Non-pigmented ciliary epithelial cell (primary cell): ENCODE measurements around the gene ARL6IP5.

ENCODE experiments used
- DNase-seq: peaks from one replicate; pipeline ENCODE4 v3.0.0-alpha.2; 2010; ENCODE audit warnings: low read depth

The ARL6IP5 gene

GRCh38 chr3:69116897-69117296 is 32.2 kb downstream of the ARL6IP5 start:
- DNase-seq, result no peak

GRCh38 chr3:69118555-69118954 is 33.8 kb downstream of the ARL6IP5 start:
- no peak for DNase-seq

- no peak for DNase-seq
Measured at GRCh38 chr3:69119138-69119537, 34.4 kb downstream of the ARL6IP5 start.

- no peak for DNase-seq
Measured at GRCh38 chr3:69119681-69120080, 34.9 kb downstream of the ARL6IP5 start.

- peak; percentile 50 for DNase-seq
Measured at GRCh38 chr3:69120879-69121464, 36.2 kb downstream of the ARL6IP5 start.

- DNase-seq, result no peak
Measured at GRCh38 chr3:69121513-69121912, 36.8 kb downstream of the ARL6IP5 start.

GRCh38 chr3:69121950-69122349 is 37.2 kb downstream of the ARL6IP5 start:
- no peak for DNase-seq

- DNase-seq, result no peak
Measured at GRCh38 chr3:69122403-69122802, 37.7 kb downstream of the ARL6IP5 start, which contains the start of gene LMOD3. Gene LMOD3 (minus strand): TSS chr3:69122595. CDS start chr3:69122386, 209 bp downstream.

- DNase-seq, result no peak
Measured at GRCh38 chr3:69126216-69126615, 41.5 kb downstream of the ARL6IP5 start.

- DNase-seq, result no peak
Measured at GRCh38 chr3:69126999-69127398, 42.3 kb downstream of the ARL6IP5 start.

- DNase-seq, result no peak
Measured at GRCh38 chr3:69128509-69128908, 43.8 kb downstream of the ARL6IP5 start.

- DNase-seq, result no peak
Measured at GRCh38 chr3:69129531-69129930, 44.8 kb downstream of the ARL6IP5 start.

GRCh38 chr3:69130689-69131088 is 46.0 kb downstream of the ARL6IP5 start:
- no peak for DNase-seq

GRCh38 chr3:69137005-69137404 is 52.3 kb downstream of the ARL6IP5 start:
- DNase-seq, result peak; percentile 8

GRCh38 chr3:69137412-69137811 is 52.7 kb downstream of the ARL6IP5 start:
- no peak for DNase-seq

- DNase-seq, result no peak
Measured at GRCh38 chr3:69141313-69141712, 56.6 kb downstream of the ARL6IP5 start.

- peak; percentile 11 for DNase-seq
Measured at GRCh38 chr3:69142090-69142489, 57.4 kb downstream of the ARL6IP5 start.

- no peak for DNase-seq
Measured at GRCh38 chr3:69142797-69143454, 58.2 kb downstream of the ARL6IP5 start.

GRCh38 chr3:69143612-69144011 is 58.9 kb downstream of the ARL6IP5 start:
- no peak for DNase-seq

GRCh38 chr3:69144631-69145245 is 60.0 kb downstream of the ARL6IP5 start:
- DNase-seq, result no peak

- DNase-seq, result no peak
Measured at GRCh38 chr3:69145688-69146087, 61.0 kb downstream of the ARL6IP5 start.

- no peak for DNase-seq
Measured at GRCh38 chr3:69149586-69149985, 64.8 kb downstream of the ARL6IP5 start.
